SK-N-MC (cell line): ENCODE results near the gene FBXL7.

Experiments used
- EZH2 ChIP-seq: fragments of 200-600 bp; sonication (generic); IDR thresholded peaks from one replicate; pipeline ENCODE4 v1.6.1; 2017; ENCODE audit warnings: antibody characterized with exemption
- POLR2AphosphoS5 ChIP-seq: IDR thresholded peaks from 2 replicates; pipeline ENCODE4 v1.6.1; 2012; ENCODE audit warnings: mild to moderate bottlenecking, low read depth, low read length, borderline replicate concordance

- TF ChIP-seq EZH2: no peak
- no peak for TF ChIP-seq POLR2AphosphoS5
These were observed 334.7 kb downstream of the FBXL7 start for GRCh38 chr5:15834596-15835245.
